Coronary artery (tissue), 2 donors: Measurements from ENCODE around the gene RNF4.
"Not testable (repeated sequence)": the region's sequence is repeated elsewhere in the genome, so short reads cannot be mapped to it uniquely, and the experiment has no call there.

Source experiments
- DNase-seq: peaks from one replicate; pipeline ENCODE4 v3.0.0-alpha.2; 2017; ENCODE audit warnings: low spot score
- H3K27ac ChIP-seq, 2 donors: fragments of 200-600 bp; sonication (generic); one replicate each; pipeline ENCODE4 v1.5.1; 2016 to 2019
- H3K4me3 ChIP-seq: fragments of 200-600 bp; sonication (generic); 2 replicates; pipeline ENCODE4 v1.5.1; 2016; ENCODE audit warnings: mild to moderate bottlenecking, moderate library complexity
- TF ChIP-seq, protein P1 (sequence below): fragments of 200-600 bp; sonication (generic); IDR thresholded peaks from one replicate; pipeline ENCODE4 v1.5.1; 2019; ENCODE audit warnings: antibody characterized with exemption

Gene RNF4

DNA sequence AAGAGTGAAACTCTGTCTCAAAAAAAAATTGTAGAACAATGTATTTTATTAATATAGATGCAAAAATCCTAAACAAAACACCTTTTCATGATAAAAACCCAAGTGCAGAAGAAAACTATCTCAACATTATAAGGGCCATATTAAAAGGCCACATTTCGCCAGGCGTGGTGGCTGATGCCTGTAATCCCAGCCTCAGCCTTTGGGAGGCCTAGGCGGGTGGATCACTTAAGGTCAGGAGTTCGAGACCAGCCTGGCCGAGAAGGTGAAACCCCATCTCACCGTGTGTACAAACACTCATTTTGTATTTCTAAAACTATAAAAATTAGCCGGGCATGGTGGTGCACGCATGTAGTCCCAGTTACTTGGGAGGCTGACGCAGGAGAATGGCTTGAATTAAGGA is 57.7 kb downstream of the RNF4 start:
- Histone ChIP-seq H3K4me3 (no peak overlapping the region), H3K27ac (no peak overlapping the region)
- no peak for DNase-seq
- TF ChIP-seq, protein P1, sequence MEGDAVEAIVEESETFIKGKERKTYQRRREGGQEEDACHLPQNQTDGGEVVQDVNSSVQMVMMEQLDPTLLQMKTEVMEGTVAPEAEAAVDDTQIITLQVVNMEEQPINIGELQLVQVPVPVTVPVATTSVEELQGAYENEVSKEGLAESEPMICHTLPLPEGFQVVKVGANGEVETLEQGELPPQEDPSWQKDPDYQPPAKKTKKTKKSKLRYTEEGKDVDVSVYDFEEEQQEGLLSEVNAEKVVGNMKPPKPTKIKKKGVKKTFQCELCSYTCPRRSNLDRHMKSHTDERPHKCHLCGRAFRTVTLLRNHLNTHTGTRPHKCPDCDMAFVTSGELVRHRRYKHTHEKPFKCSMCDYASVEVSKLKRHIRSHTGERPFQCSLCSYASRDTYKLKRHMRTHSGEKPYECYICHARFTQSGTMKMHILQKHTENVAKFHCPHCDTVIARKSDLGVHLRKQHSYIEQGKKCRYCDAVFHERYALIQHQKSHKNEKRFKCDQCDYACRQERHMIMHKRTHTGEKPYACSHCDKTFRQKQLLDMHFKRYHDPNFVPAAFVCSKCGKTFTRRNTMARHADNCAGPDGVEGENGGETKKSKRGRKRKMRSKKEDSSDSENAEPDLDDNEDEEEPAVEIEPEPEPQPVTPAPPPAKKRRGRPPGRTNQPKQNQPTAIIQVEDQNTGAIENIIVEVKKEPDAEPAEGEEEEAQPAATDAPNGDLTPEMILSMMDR: no peak

DNA sequence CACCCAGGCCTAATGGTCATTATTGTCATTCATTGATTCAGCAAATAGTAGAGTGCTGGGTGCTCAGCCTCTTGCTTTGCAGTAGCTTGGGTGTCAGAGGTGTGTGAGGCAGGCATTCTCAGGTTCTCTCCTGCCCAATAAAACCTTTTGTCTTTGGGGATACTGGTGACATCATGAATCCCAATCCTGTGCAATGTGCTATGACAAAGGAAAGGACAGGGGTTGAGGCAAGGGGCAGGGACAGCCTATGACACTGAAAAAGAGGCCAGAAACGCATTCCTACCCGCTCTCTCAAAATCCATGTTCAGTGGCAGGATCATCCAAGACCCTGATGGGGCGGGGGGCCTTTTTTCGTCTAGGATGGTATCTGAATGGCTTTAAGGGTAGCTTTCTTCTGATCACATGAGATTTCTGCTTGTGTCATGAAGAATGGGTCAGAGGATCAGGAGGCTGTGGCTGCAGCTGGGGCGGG is 66.0 kb downstream of the RNF4 start:
- peak overlapping the region; percentile 89 to 99 for H3K27ac ChIP-seq
- peak overlapping the region; percentile 100 for H3K4me3 ChIP-seq
- TF ChIP-seq, protein P1: no peak
- no peak for DNase-seq

- TF ChIP-seq, protein P1: no peak
- DNase-seq: peak; percentile 89
- peak overlapping the region; percentile 89 to 99 for H3K27ac ChIP-seq
- H3K4me3 ChIP-seq: peak overlapping the region; percentile 100
Observed at GRCh38 chr4:2535376-2536192, 66.7 kb downstream of the RNF4 start.

GRCh38 chr4:2536193-2537010 is 67.5 kb downstream of the RNF4 start, which contains the start of gene FAM193A:
TSS of gene FAM193A (plus strand) at chr4:2536647. CDS start at chr4:2536916, 269 bp downstream.
- TF ChIP-seq, protein P1: no peak
- DNase-seq: peak; percentile 100
- peak within 1 kb of the TSS; percentile 100 for H3K4me3 ChIP-seq
- peak within 1 kb of the TSS; percentile 95 to 99 for H3K27ac ChIP-seq

- peak overlapping the region; percentile 100 for H3K4me3 ChIP-seq
- TF ChIP-seq, protein P1: no peak
- peak; percentile 81 for DNase-seq
- H3K27ac ChIP-seq: peak overlapping the region; percentile 95 to 99
Observed at GRCh38 chr4:2537011-2537830, 68.3 kb downstream of the RNF4 start.

DNA sequence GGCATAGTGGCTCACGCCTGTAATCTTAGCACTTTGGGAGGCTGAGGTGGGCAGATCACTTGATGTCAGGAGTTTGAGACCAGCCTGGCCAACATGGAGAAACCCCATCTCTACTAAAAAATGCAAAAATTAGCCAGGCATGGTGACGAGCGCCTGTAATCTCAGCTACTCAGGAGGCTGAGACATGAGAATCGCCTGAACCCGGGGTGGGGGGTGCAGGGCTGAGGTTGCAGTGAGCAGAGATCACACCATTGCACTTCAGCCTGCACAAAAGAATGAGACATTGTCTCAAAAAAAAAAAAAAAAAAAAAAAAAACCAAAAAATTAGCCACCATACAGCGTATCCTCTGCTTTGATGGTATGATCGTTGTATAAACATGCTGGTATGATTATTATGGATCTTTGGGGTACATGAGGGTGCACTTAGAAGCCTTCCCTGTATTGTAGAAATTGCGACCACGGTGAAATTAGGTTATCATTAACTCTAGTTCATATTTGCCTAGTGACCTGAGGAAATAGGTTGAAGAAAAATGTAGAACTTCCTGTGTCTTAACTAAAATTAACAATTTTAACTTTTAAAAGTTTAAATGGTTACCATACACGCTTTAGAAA is 74.8 kb downstream of the RNF4 start:
- H3K27ac ChIP-seq, DNase-seq, H3K4me3 ChIP-seq: not testable (repeated sequence)
